Fibroblast of lung (primary cell): Measurements from ENCODE around the gene HERC3. TPM values are rescaled to one million over a fixed set of nuclear protein-coding genes. Genes with fewer than 3 reads are reported as not detected.

Source experiments
- DNase-seq, 2 donors: peaks; one replicate each; pipeline versions ENCODE4 v3.0.0 to v3.0.0-alpha.2; 2010; ENCODE audit warnings: low read depth in 2 of 2
- H2AFZ ChIP-seq: 2 replicates; pipeline ENCODE4 v1.5.1; 2012; ENCODE audit warnings: low read length, control low read depth, inconsistent platforms
- H3K27ac ChIP-seq: 2 replicates; pipeline ENCODE4 v1.5.1; 2011; ENCODE audit warnings: low read length, control low read depth; ENCODE audit not compliant: insufficient read depth
- H3K27me3 ChIP-seq: 2 replicates; pipeline ENCODE4 v1.5.1; 2011; ENCODE audit warnings: mild to moderate bottlenecking, low read length; ENCODE audit not compliant: control insufficient read depth, insufficient read depth
- H3K36me3 ChIP-seq: 2 replicates; pipeline ENCODE4 v1.5.1; 2011; ENCODE audit warnings: low read length; ENCODE audit not compliant: control insufficient read depth, insufficient read depth
- H3K4me1 ChIP-seq: 2 replicates; pipeline ENCODE4 v1.5.1; 2011; ENCODE audit warnings: low read length; ENCODE audit not compliant: control insufficient read depth, insufficient read depth; ENCODE audit errors: extremely low read depth
- H3K4me2 ChIP-seq: 2 replicates; pipeline ENCODE4 v1.5.1; 2011; ENCODE audit warnings: low read length, control low read depth; ENCODE audit not compliant: insufficient read depth; ENCODE audit errors: extremely low read depth
- H3K4me3 ChIP-seq, 4 experiments: fragments of 200-600 bp in 1 of 4; sonication (generic) in 1 of 4; replicated peaks in 1 of 4; 2 replicates each; pipeline ENCODE4 v1.5.1; 2011 to 2016; ENCODE audit warnings: low read length in 4 of 4, low read depth in 3 of 4, mild to moderate bottlenecking in 3 of 4, control low read depth in 2 of 4, inconsistent platforms in 1 of 4, mixed read lengths in 1 of 4; ENCODE audit not compliant: insufficient read depth in 1 of 4; ENCODE audit errors: control extremely low read depth in 1 of 4
- H3K79me2 ChIP-seq: 2 replicates; pipeline ENCODE4 v1.5.1; 2012; ENCODE audit warnings: mild to moderate bottlenecking, low read length, inconsistent platforms; ENCODE audit not compliant: control insufficient read depth, insufficient read depth
- H3K9ac ChIP-seq: 2 replicates; pipeline ENCODE4 v1.5.1; 2011; ENCODE audit warnings: mild to moderate bottlenecking, low read length, control low read depth; ENCODE audit not compliant: insufficient read depth
- H3K9me3 ChIP-seq: 2 replicates; pipeline ENCODE4 v1.5.1; 2012; ENCODE audit warnings: low read depth, low read length; ENCODE audit not compliant: control insufficient read depth, insufficient read depth
- H4K20me1 ChIP-seq: 2 replicates; pipeline ENCODE4 v1.5.1; 2011; ENCODE audit warnings: low read length; ENCODE audit not compliant: control insufficient read depth, insufficient read depth; ENCODE audit errors: extremely low read depth
- EZH2 ChIP-seq: IDR thresholded peaks from 2 replicates; pipeline ENCODE4 v1.5.1; 2012; ENCODE audit warnings: low read length, control low read depth, mild to moderate bottlenecking; ENCODE audit errors: missing control alignments
- polyA plus RNA-seq, 2 donors: library from polyadenylated mRNA; depleted of rRNA in 1 of 2; stranded (reverse) in 1 of 2; unstranded in 1 of 2; fragments of >200 nt; gene quantifications; 2 replicates each; pipeline ENCODE4 v1.2.1, GENCODE V29; 2011 to 2012; ENCODE audit warnings: missing spikeins in 1 of 2
- total RNA-seq: library from RNA; depleted of rRNA; stranded (reverse); fragments of >200 nt; gene quantifications from 2 replicates; pipeline ENCODE4 v1.2.1, GENCODE V29; 2014
- TF ChIP-seq, protein P1 (sequence below), 2 donors: IDR thresholded peaks in 1 of 2; conservative IDR thresholded peaks in 1 of 2; 1 replicate in 1 of 2; 2 replicates in 1 of 2; pipeline ENCODE4 v1.5.1; 2011 to 2012; ENCODE audit warnings: low read length in 2 of 2, control low read depth in 1 of 2, inconsistent platforms in 1 of 2, low read depth in 1 of 2, mild to moderate bottlenecking in 1 of 2

The HERC3 gene
- total and polyA plus RNA-seq, 2 donors (not counting 1 experiment from before 2014, with no cell fraction given) = 24.5 to 27.6 TPM

DNA sequence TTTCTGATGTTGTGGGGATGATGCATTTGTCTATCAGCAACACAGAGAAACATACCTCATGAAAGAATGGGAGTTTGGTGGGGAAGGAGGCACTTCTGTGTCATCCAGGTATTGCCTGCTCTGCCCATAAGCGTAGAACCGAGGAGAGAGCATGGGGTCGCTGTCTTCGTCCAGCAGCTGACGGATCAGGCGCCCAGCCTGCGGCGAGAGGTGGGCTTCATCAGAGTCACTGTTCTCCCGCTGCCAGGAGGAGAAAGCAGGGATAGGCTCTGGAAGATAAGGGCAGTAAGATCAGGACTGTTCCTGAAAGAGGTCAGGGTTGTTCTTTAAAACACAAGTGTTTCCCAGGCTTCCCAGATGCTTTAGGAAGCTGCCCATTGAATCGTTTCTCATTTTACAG is 158.1 kb downstream of the HERC3 start:
- H3K9ac ChIP-seq = no peak overlapping the region
- no peaks in the 10 kb centered on the region for H3K4me1 ChIP-seq
- H3K36me3 ChIP-seq = peaks cover 3% of the 10 kb centered on the region
- H3K9me3 ChIP-seq = no peaks in the 10 kb centered on the region
- no peak overlapping the region for H3K4me3 ChIP-seq
- H4K20me1 ChIP-seq = no peaks in the 10 kb centered on the region
- no peak for DNase-seq
- no peaks in the 10 kb centered on the region for H3K27me3 ChIP-seq
- H3K4me2 ChIP-seq = no peak overlapping the region
- no peaks in the 10 kb centered on the region for H3K79me2 ChIP-seq
- no peak for TF ChIP-seq EZH2
- TF ChIP-seq, protein P1, sequence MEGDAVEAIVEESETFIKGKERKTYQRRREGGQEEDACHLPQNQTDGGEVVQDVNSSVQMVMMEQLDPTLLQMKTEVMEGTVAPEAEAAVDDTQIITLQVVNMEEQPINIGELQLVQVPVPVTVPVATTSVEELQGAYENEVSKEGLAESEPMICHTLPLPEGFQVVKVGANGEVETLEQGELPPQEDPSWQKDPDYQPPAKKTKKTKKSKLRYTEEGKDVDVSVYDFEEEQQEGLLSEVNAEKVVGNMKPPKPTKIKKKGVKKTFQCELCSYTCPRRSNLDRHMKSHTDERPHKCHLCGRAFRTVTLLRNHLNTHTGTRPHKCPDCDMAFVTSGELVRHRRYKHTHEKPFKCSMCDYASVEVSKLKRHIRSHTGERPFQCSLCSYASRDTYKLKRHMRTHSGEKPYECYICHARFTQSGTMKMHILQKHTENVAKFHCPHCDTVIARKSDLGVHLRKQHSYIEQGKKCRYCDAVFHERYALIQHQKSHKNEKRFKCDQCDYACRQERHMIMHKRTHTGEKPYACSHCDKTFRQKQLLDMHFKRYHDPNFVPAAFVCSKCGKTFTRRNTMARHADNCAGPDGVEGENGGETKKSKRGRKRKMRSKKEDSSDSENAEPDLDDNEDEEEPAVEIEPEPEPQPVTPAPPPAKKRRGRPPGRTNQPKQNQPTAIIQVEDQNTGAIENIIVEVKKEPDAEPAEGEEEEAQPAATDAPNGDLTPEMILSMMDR (conservative IDR thresholded peaks at IDR 0.05 in 1 of 2, IDR thresholded peaks at IDR 0.05 in 1 of 2; ENCODE audit: low read depth in 1 of 2, low read length in 2 of 2) = no peak
- no peak overlapping the region for H2AFZ ChIP-seq
- no peak overlapping the region for H3K27ac ChIP-seq

DNA sequence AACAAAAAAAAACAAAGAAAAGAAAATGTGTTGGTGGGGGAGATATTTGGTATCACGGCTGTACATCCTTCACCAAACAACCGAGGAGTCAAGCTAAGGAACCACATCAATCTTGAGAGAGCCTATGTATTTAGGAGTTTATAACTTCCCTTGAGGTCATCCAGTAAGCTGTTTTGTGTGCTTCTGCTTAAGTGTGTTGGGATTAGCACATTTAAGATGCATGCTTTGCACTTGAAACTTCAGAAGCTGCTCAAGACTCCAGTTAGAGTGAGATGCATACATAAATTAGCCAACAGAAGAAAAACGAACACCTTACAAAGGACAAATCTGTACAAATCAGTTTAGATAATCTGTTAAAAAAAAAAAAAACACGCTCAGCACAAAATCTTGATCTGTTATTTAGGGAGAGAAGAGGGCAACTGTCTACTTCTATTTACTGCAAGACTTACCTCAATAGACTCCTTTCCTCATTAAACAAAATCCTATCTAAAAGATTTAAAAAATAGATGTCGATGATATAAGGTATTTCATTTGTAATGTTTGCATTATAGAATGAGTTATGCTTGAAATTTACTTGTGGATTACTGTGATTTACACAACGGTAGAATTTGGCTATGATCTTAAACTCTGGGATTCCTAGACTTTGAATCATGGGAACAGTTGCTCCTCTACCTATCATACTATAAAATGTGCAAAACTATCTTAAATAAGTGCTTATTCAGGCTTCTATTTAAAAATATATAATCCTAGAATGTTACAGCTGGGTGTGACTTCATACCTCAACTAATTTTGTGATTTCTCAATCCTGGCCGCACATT is 159.2 kb downstream of the HERC3 start:
- H2AFZ ChIP-seq = no peak overlapping the region
- no peak overlapping the region for H3K4me2 ChIP-seq
- no peaks in the 10 kb centered on the region for H3K27me3 ChIP-seq
- H3K4me3 ChIP-seq = no peak overlapping the region
- H3K36me3 ChIP-seq = peaks cover 3% of the 10 kb centered on the region
- no peaks in the 10 kb centered on the region for H3K4me1 ChIP-seq
- H3K27ac ChIP-seq = no peak overlapping the region
- peak in 1 of 2 donors; percentile 50 for DNase-seq
- H3K9ac ChIP-seq = no peak overlapping the region
- H4K20me1 ChIP-seq = no peaks in the 10 kb centered on the region
- TF ChIP-seq, protein P1 (conservative IDR thresholded peaks at IDR 0.05 in 1 of 2, IDR thresholded peaks at IDR 0.05 in 1 of 2; ENCODE audit: low read depth in 1 of 2, low read length in 2 of 2) = no peak
- TF ChIP-seq EZH2 = no peak
- H3K9me3 ChIP-seq = no peaks in the 10 kb centered on the region
- H3K79me2 ChIP-seq = no peaks in the 10 kb centered on the region

DNA sequence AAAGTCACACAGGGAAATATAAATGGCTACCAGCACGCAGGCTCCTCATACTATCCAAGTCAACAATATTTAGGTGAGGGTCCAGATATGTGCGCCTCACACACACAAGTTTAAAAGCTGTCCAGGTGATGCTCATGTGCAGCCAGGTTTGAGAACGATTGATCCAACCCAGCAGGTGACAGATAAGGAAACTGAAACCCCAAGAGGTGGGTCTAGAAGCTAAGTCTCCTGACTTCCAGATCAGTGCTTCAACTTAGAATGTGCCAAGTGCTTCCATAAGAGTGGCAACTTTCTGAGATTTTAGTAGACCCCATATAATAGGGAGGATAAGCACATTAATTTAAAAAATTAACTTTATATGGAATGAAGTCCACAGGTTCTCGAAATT is 159.8 kb downstream of the HERC3 start:
- no peak overlapping the region for H3K4me2 ChIP-seq
- H3K79me2 ChIP-seq = no peaks in the 10 kb centered on the region
- H3K9me3 ChIP-seq = no peaks in the 10 kb centered on the region
- no peaks in the 10 kb centered on the region for H4K20me1 ChIP-seq
- no peak for DNase-seq
- no peaks in the 10 kb centered on the region for H3K27me3 ChIP-seq
- TF ChIP-seq, protein P1 (conservative IDR thresholded peaks at IDR 0.05 in 1 of 2, IDR thresholded peaks at IDR 0.05 in 1 of 2; ENCODE audit: low read depth in 1 of 2, low read length in 2 of 2) = no peak
- TF ChIP-seq EZH2 = no peak
- H3K4me1 ChIP-seq = no peaks in the 10 kb centered on the region
- H3K9ac ChIP-seq = no peak overlapping the region
- H3K27ac ChIP-seq = no peak overlapping the region
- H3K4me3 ChIP-seq = no peak overlapping the region
- peaks cover 3% of the 10 kb centered on the region for H3K36me3 ChIP-seq
- no peak overlapping the region for H2AFZ ChIP-seq
